ENCODE measurements around the gene TPM2.

GRCh38 chr9:35725362-35725761 is 35.6 kb upstream of the TPM2 start:
- TF ChIP-seq CTCF (IDR thresholded peaks at IDR 0.05) (no peak), POLR2A (IDR thresholded peaks at IDR 0.05) (no peak)

Measured in stomach (tissue), 4 donors.